GM21737 (cell line): ENCODE data around the gene ZNF549.

Experiments
- ATAC-seq: cut with Tn5 transposase; IDR thresholded peaks from one replicate; pipeline ENCODE4 v1.9.1; 2021; ENCODE audit warnings: mild to moderate bottlenecking, moderate library complexity; ENCODE audit not compliant: unreplicated experiment

The ZNF549 gene

DNA sequence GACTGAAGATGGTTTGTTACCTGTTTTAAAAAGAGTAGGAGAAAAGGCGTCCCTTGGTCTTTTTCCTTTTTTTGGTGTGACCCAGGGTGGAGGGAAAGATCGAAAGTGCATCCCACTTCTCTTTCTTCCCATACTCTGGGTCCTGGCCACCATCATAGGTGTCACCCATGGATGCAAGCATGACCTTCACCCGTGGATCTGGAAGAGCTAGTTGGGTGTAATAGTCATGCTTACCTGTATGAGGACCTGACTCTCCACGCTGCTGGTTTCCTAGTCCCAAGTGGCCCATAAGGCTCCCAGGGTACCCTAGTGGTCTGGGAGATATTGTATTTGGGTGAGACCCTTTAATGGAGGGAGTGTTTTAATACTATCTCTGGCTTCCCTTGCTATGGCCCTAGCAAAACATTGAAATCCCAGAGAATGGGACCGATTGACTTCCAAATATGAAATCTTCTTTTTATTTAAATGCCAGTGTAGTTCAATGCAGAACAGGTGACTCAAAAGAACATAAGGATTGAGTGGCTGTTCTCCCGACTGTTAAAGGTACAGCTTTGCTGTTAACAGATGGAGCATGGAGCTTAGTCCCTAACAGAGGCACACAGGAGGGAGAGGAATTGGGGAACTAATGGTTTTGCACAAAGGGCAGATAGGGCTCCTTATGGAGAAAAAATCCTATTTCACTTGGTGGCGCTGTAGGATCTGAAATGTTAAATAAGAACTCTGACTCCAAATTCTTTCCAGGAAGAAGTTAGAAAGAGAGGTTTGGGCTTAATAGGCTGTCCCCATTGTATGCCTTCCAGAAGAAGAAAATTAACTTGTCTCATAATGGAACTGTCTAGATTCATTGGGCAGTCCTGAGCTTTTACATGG, 39.5 kb downstream of the ZNF549 start:
- ATAC-seq, result no peak

DNA sequence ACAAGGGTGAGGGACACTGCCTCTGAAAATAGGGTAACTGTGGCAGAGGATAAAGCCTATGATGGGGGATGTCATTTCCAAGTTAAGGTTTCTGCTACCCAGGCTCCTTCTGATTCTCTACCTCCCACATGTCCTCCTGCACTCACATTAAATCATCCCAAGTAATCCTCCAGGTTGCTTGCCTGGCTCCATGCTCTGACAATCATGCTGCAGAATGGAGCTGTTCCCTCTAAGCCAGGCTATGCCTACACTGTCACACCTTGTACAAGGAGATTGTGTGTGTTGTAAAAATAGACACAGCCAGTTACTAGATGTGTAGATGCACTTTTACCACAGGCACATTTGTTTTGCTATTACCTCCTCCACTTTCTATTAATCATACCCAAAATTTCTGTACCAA, 43.6 kb downstream of the ZNF549 start:
- no peak for ATAC-seq

DNA sequence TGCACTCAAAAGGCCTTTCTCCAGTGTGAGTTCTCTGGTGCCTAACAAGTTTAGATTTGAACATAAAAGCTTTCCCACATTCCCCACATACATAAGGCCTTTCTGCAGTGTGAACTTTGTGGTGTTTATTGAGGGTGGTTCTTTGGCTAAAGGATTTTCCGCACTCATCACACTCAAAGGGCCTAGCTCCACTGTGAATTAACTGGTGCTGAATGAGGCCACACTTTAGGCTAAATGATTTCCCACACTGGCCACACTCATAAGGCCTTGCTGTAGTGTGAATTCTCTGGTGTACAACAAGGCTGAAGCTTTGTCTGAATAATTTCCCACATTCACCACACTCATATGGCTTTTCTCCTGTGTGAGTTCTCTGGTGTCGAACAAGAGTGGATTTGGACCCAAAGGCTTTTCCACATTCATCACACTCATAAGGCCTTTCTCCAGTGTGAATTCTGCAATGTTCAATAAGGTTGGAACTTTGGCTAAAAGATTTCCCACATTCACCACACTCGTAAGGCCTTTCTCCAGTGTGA, 45.3 kb downstream of the ZNF549 start:
- no peak for ATAC-seq

DNA sequence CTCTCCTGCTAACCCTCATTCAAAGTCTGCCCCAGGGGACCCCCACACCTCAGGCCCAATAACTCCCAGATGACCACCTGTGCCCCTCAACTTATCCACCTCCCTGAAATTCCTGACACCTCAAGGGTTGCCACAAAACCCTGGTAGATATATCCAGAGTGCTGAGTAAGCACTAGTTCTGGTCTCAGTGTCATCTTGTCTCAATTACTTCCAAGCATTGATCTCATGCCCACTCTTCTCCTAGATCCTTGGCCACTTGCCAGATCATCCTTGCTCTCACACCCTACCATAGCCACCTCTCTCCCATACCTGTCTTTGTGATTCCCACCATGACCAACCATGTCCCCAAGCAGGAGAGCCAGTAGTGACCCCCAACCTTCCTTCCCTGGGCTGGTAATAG, 49.5 kb downstream of the ZNF549 start:
- ATAC-seq, result no peak

DNA sequence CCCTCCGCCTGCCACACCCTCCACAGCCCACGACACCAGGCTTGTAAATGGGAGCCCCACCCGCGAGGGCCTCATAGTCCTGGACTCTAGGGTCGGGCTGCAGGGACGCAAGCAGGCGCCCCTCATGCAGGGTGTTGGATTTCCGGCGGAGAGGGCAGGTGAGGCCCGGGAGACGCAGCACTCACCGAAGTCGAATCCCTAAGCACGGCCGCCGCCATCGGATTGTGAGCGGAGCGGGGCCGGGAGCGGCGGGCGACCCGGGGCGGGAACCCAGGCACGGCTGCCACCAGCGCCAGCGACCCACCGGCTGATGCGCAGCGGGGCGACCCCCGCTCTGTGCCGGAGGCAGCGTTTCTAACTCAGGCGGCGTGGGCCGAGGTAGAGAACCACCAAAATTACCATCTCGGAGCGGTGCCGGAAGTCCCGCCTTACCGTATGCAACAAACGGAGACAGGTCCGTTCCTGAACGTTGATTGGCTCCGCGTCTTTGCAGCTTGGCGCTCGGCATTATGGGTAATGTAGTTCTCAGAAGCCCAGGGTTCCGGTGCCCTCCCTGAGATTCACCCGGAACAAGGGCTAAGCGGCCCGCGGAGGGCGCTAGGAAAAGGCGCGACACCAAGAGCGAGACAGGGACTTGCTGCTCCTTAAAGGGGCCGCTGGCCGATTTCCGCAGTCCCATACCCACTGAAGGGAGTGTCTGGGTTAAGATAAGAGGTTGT, 51.5 kb downstream of the ZNF549 start, which contains the start of gene ZNF416:
TSS of gene ZNF416 (minus strand) at position 425 of the 719 bp plus-strand sequence. CDS start at position 218, 207 bp downstream.
- ATAC-seq, result peak; percentile 83

DNA sequence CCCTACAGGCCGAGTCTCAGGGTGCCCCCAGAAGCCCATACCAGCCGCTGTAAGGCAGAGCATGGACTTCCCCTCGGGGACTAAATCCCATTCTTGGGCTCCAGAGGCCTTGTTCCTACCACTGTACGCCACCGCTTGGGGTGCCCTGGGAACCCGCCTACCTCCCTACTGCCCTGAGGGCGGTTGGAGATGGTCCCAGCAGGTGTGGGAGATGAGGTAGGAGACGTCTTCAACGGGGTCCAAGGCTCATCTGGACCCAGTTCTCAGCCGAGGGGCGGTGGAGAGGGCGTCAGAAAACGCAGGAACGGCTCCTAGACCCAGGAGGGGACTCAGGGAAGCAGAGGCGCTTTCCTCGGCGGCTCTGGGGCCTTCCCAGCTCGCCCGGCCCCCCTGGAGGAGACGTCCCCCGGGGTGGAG, 56.0 kb downstream of the ZNF549 start:
- ATAC-seq, result no peak

DNA sequence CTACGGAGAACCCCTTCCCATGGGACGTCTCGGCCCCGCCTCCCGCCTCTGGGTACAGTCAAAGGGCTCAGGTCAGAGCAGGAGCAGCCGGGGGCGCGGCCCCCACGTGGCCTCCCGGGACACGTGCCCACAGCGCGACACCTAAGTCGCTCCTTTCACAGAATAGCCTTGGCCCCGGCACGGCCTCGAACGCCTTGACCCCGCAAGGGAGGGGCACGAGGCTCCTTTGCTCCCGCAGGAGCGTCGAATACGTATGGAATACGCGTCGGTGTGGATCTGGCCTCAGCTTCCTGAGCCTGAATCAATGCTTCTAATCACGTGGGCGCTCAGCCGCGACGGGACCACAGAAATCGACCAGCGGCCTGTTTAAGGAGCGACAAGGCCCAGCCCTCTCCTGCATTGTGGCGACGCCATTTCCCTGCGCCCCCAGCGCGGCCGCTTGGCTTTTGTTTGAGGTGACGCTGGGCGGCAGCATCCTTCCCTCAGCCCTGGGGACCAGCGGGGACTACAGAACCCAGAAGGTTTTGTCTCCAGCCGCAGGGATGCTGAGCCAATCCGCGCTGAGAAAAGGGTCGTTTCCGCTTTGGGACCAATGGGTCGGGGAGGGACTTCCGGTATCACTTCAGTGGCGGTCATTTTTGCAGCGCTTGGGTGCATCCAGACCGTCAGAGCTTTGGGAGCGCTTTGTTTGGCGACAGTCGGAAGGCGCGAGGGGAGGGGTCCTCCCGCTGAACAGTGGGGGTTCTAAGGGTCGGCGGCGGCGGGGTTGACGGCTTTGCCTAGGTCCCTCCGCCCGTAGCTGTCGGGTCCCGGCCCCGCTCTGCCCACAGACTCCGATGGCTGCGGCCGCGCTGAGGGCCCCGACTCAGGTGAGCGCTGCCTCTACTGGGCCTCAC, 56.6 kb downstream of the ZNF549 start, which contains the start of gene ZIK1:
TSS of gene ZIK1 (plus strand) at position 625 of the 896 bp plus-strand sequence. CDS start at position 837, 212 bp downstream.
- peak; percentile 81 for ATAC-seq

DNA sequence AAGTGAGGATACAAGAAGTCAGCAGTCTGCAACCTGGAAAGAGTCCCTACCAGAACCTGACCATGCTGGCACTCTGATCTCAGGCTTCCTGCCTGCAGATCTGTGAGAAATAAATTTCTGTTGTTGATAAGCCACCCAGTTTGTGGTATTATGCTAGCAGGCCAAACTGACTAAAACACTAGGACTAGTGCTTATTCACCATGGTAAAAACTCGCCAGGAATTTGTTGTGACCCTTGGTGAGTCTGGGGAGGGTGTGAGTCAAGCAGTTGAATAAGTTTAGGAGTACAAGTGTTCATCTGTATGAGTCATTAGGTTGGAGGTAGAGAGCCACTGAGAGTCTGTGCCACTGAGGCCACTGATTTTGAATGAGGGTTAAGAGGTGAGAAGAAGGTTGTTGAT, 60.4 kb downstream of the ZNF549 start:
- ATAC-seq, result no peak

DNA sequence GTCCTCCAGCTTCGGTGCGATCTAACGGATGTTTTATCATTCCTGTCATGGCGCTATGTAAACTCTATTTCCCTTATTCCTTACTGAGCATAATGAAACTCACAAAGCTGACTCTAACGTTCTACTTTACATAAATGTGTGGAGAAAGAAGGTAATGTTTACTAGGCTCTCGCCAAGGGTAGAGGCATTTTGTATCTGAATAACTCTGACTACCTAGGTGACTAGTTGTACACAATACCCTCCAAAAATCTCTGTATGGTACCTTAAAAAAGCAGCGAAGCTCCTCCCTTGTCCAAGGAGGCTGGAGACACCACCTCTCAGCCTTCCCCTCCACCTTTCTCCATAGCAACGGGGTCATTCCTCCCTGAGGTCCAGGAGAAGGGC, 72.2 kb downstream of the ZNF549 start:
- ATAC-seq, result peak; percentile 17

DNA sequence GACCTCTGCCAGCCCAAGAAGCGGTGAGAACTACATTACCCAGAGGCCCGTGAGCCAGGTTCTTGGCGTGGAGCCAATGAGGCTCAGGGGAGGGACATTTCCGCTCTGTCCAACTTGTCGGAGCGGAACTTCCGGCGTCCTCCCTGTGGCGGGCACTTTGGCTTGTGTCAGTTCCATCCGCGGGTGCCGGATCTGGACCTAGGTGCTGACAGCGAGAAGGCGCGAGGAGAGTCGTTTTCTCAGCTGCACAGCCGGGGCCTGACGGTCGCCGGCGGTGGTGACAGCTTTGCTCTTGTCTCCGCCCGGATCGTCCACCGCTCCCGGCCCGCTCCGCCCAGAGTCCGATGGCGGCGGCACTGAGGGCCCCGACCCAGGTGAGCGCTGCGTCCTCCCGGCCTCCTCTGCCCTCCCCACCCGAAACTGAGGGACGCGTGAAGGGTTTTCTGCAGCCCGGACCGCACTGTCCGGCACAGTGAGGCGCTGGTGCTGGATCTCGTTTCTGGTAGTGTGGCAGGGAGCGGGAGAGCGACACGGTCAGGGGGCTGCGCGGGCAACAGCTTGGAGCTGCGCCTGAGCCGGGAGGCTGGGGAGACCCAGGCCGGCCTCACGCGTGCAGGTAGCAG, 72.7 kb downstream of the ZNF549 start, which contains the start of gene ZNF530:
TSS of gene ZNF530 (plus strand) at position 125 of the 623 bp plus-strand sequence. CDS start 4,461 bp downstream, outside the sequence.
- peak; percentile 85 for ATAC-seq

DNA sequence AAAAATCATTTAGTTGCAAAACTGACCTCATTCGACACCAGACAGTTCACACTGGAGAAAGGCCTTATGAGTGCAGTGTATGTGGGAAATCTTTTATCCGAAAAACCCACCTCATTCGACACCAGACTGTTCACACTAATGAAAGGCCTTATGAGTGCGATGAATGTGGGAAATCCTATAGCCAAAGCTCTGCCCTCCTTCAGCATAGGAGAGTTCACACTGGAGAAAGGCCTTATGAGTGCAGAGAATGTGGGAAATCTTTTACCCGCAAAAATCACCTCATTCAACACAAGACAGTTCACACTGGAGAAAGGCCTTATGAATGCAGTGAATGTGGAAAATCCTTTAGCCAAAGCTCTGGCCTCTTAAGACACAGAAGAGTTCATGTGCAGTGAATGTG, 79.8 kb downstream of the ZNF549 start:
- no peak for ATAC-seq
